GM12892 (cell line): Measurements from ENCODE around the gene UBE2U.

Source experiments
- POLR2AphosphoS5 ChIP-seq: IDR thresholded peaks from 2 replicates; pipeline ENCODE4 v1.6.1; 2011; ENCODE audit warnings: low read depth, low read length, control low read depth
- TAF1 ChIP-seq: IDR thresholded peaks from 2 replicates; pipeline ENCODE4 v1.6.1; 2011; ENCODE audit warnings: low read depth, mild to moderate bottlenecking, control low read depth, low read length, borderline replicate concordance

GRCh38 chr1:64182207-64182606 is 21.2 kb upstream of the UBE2U start:
- TF ChIP-seq TAF1: no peak
- no peak for TF ChIP-seq POLR2AphosphoS5
